CD4-positive, alpha-beta T cell treated with Interleukin-17A for 1 hour (primary cell): ENCODE measurements around the gene TANK.
"Not testable (repeated sequence)": the region's sequence is repeated elsewhere in the genome, so short reads cannot be mapped to it uniquely, and the experiment has no call there.

Experiments used
- DNase-seq: peaks from one replicate; pipeline ENCODE4 v3.0.0-alpha.2; 2020

The TANK gene

DNA sequence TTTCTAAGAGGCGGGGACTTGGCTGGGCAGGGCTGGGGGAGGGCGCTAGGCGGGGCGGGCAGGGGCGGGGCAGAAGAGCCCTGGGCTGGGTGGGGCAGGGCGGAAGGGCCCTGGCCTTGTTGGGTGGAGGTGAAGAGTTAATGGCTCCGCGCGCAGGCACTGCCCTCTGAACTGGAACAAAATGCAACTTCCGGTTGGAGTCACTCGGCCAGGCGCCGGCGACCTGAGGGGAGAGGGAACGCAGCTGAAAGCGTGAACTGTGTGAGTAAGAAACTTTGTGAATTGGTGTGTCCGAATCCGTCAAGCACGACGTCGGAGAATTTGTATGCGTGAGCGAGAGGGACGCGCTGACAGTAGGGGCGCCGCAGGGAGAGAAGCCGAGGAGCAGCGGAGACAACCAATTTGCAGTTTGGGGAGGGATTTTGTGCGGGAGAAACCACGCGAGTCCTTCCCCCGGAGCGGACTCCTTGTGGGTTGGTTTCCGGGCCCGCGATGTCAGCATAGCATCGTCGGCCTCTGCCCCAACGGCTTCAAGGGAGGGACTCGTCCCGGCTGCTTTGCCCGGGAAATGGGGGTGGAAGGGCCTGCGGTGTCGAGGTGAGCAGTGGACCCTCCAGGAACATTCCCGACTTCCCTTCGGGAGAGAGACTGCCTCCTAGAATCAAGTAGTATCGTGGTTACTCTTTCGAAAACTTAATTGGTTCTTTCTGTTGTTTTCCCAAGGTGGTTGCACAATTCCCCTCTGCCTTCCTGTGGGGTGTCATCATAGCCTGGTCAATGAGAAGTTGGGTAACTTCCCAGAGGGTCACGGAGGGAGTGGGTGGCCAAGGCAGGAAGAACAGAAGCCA is at the start of gene TANK:
Gene TANK, plus strand, starts transcription at position 203 of the 848 bp plus-strand sequence. CDS start 19,235 bp downstream, outside the sequence.
- peak; percentile 94 for DNase-seq

- no peak for DNase-seq
These were observed 48.7 kb upstream of the TANK start for GRCh38 chr2:161111531-161111930.

GRCh38 chr2:161112908-161113307 is 47.3 kb upstream of the TANK start:
- DNase-seq, result no peak

DNA sequence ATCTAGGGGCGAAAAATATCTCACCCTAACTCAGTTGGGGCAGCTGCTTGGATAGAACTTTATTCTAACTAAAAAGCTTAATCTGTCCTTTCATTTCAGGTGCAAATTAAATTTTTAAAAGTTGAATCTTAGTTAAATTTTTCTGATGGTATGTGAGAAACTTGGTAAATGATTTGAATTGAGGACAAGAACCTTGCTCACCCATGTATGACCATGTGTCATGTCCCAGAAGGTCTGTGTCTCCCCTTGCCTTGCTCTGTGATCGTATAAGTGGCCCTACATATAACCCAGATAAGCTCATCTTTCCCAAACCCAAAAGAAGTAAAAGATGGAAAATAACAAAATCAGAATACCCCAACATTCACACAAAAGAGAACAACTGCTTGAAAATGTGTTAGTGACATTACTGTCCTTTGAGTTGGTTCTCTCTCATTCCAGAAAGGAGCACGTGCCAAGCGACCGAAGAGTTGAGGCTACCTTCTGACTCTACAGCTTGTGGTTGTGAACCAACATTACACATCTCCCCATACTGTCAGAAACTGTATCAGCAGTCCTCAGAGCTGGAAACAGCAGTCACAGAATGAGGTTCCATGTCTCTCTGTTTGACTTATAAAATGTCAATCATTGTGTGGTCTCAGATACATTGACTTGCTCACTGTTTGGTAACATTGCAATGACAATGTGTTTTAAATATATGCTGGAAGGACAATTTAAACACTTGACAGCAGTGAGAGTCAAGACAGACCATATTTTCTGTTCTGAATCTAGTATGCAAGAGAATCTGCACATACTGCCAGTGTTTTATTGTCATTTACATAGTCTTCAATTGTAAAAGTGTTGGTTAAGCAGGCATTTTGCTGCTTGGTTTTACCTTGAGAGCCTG is 46.3 kb upstream of the TANK start:
- DNase-seq, result no peak

- DNase-seq, result no peak
These were observed 45.0 kb upstream of the TANK start for GRCh38 chr2:161115205-161115604.

- DNase-seq, result no peak
These were observed 44.4 kb upstream of the TANK start for GRCh38 chr2:161115605-161116380.

GRCh38 chr2:161116509-161116908 is 43.7 kb upstream of the TANK start:
- DNase-seq, result no peak

- DNase-seq, result no peak
These were observed 42.7 kb upstream of the TANK start for GRCh38 chr2:161117506-161117905.

DNA sequence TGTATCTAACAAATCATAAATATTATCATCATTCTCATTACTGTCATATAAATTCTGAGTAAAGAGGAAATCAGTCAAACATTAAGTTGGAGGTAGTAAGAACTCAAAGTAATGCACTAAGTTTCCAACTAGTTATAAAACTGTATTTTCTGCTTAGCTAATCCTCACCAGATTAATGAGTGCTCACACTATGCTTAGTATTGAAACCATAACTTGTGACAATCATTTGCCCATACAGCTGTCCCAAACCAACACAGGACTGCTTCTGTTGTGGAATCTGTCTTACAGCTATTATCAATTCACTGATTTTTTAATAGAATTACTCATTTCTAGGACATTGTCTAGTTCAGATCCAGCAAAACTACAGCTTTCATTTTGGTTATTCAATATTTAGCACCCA is 41.5 kb upstream of the TANK start:
- DNase-seq, result no peak

- no peak for DNase-seq
These were observed 40.7 kb upstream of the TANK start for GRCh38 chr2:161119483-161119882.

DNA sequence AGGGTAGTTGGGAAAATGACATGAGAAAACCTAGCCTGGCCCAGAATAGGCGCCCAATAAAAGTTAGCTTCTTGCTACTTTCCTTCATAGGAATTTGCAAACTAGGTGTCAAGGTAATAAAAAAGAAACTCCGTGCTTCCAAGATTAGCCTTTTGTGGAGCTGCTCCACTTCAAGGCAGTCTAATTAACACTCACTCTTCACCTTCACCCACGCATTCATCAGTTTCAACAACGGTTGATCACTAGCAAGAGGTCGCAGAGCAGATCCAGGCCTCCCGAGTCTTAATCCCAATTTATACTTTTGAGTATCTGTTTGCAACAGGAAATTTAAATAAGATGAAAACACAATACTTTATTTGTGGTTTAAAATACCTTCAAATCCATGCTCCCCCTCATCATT is 39.5 kb upstream of the TANK start:
- no peak for DNase-seq

- DNase-seq, result no peak
These were observed 38.6 kb upstream of the TANK start for GRCh38 chr2:161121622-161122021.

DNA sequence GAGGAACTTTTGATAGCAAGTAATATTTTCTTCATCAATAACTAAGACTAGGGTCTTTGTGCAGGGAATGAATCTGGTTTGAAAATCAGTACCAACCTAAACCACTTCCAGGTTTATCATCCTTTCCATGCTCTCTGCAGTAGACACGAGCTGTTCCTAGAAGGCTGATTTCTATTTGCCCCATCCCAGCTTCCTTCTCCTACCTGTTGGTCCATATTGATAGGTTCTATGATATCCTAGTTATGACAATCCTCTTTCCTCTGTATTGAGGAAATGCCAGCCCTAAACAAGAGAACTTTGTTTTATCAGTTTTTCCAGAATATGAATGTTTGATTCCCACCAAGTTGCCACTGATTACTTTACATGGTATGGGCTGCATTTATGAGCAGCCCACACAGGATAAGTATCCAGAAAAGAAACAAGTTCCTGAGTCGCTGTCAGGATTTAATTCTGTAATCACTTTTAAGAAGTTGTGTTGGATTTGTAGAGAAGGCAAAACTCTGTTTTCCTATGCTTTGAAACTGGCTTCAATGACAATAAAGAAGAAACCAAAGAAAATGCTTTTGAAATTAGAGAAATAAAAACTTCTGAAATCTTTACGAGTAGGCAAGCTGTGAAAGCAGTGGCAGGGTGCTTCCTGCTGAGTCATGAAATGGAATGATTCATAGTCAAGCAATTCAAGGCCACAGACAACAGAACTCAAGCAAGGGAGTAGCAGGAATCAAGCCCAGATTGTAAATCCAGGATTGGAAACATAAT is 37.3 kb upstream of the TANK start:
- no peak for DNase-seq

DNA sequence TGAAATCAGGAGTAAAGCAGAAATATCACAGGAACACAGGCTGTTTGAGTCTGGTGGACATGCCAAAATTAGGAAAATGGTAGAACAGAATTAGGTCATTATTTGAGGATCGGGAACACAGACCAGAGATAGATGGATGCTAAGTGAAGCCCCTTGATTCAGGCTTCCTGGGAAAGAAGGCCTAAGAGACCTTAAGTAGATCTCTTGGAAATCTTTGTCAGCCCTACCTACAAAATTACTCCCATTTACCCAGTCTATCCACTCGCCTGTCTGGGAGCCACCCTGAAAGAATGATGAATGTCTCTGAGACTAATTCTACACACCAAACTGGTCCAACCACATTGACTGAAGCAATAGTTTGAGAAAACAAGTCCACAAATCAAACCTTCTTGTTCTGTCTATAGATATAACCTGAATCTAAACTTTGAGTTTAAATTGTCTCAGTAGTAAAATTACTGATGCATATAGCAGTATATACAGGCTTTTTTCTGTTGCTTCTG is 36.6 kb upstream of the TANK start:
- no peak for DNase-seq

DNA sequence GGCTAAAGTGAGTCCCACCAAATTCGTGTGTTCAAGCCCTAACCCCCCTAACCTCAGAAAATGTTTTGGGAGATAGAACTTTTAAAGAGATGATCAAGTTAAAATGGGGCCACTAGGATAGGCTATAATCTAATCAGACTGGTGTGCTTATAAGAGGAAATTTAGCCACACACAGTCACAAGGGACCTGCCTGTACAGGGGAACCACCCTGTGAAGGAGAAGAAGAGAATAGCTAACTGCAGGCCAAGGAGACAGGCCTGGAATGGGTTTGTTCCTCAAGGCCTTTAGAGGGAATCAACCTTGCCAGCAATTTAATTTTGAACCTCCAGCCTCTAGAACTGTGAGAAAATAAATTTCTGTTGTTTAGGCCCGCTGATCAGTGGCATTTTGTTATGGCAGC is 36.0 kb upstream of the TANK start:
- no peak for DNase-seq

DNA sequence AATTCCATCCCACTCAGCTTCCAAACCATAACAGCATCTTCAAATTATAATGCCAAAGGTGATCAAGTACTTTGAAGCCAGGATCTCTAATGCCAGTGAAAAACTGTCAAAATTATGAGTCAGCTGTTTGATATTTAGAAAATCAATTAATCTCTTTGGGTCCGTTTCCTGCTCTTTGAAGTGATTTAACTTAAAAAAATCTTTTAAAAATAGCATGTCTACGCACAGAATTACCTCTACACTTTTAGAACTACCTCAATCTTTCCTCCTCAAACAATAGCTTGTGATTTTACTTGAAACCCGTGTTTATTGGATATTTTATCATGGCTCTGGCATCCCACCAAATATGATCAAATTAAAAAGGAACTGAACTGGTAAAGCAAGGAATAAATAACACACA is 31.3 kb upstream of the TANK start:
- DNase-seq, result no peak

GRCh38 chr2:161130354-161130753 is 29.9 kb upstream of the TANK start:
- DNase-seq, result no peak

DNA sequence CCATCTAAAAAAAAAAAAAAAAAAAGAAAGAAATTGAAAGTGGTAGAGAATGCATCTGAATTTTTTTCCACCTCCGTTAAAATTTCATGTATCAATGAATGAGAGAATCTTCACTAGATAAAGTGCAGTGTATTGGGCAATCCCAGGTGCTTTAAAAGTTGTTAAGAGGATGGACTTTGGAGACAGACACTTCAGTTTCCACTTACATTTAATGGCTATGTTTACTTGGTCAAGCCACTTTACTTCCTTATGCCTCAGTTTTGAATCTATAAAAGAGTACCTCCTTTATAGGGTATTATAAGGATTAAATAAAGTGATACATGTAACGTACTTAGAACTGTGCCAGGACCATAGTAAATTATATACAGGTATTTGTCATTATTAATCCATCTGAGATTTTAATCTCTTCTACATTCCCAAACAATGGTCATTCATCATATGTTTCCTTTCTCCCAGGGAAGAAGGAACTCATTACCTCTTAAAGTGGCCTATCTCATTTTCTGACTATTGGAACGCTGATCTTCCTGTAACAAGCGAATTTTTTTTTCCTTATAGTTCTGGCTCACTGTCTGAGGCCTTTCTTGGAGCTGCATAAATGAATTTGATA is 29.1 kb upstream of the TANK start:
- DNase-seq, result no peak

- DNase-seq, result no peak
These were observed 28.4 kb upstream of the TANK start for GRCh38 chr2:161131804-161132203.

GRCh38 chr2:161132384-161132783 is 27.8 kb upstream of the TANK start:
- DNase-seq, result not testable (repeated sequence)

- DNase-seq, result no peak
These were observed 26.9 kb upstream of the TANK start for GRCh38 chr2:161133366-161133765.
